GM21825 (cell line): ENCODE data around the gene LRMDA.

Experiments
- ATAC-seq: cut with Tn5 transposase; IDR thresholded peaks from one replicate; pipeline ENCODE4 v1.9.1; 2021; ENCODE audit warnings: mild to moderate bottlenecking, moderate library complexity; ENCODE audit not compliant: unreplicated experiment

LRMDA gene

GRCh38 chr10:75418712-75419111 lies 12.7 kb upstream of the LRMDA start:
- no peak for ATAC-seq

GRCh38 chr10:75422913-75423312 lies 8.5 kb upstream of the LRMDA start:
- ATAC-seq = no peak

- ATAC-seq = no peak
Observed at GRCh38 chr10:75424571-75424970, 6.9 kb upstream of the LRMDA start.

GRCh38 chr10:75425291-75426079 lies 5.9 kb upstream of the LRMDA start:
- ATAC-seq = no peak

- no peak for ATAC-seq
Observed at GRCh38 chr10:75426880-75427279, 4.5 kb upstream of the LRMDA start.

GRCh38 chr10:75427951-75428350 lies 3.5 kb upstream of the LRMDA start:
- no peak for ATAC-seq

- no peak for ATAC-seq
Observed at GRCh38 chr10:75428434-75429158, 2.8 kb upstream of the LRMDA start.

- no peak for ATAC-seq
Observed at GRCh38 chr10:75429159-75429827, 2.1 kb upstream of the LRMDA start.

- ATAC-seq = no peak
Observed at GRCh38 chr10:75430000-75430763, 1.2 kb upstream of the LRMDA start.

GRCh38 chr10:75432176-75432575 lies 752 bp downstream of the LRMDA start:
- ATAC-seq = no peak

- no peak for ATAC-seq
Observed at GRCh38 chr10:75432763-75433162, 1.3 kb downstream of the LRMDA start.

- no peak for ATAC-seq
Observed at GRCh38 chr10:75433216-75433615, 1.8 kb downstream of the LRMDA start.

- no peak for ATAC-seq
Observed at GRCh38 chr10:75434291-75434690, 2.9 kb downstream of the LRMDA start.

GRCh38 chr10:75435291-75435690 lies 3.9 kb downstream of the LRMDA start:
- no peak for ATAC-seq

- no peak for ATAC-seq
Observed at GRCh38 chr10:75436896-75437295, 5.5 kb downstream of the LRMDA start.

- no peak for ATAC-seq
Observed at GRCh38 chr10:75437693-75438092, 6.3 kb downstream of the LRMDA start.

- no peak for ATAC-seq
Observed at GRCh38 chr10:75438275-75438674, 6.9 kb downstream of the LRMDA start.

- no peak for ATAC-seq
Observed at GRCh38 chr10:75439811-75440210, 8.4 kb downstream of the LRMDA start.

- no peak for ATAC-seq
Observed at GRCh38 chr10:75440271-75440793, 8.9 kb downstream of the LRMDA start.

GRCh38 chr10:75441196-75441595 lies 9.8 kb downstream of the LRMDA start:
- no peak for ATAC-seq

GRCh38 chr10:75441682-75442081 lies 10.3 kb downstream of the LRMDA start:
- ATAC-seq = no peak
